ENCODE data around the gene POLR2L. TPM values are rescaled to one million over a fixed set of nuclear protein-coding genes. Genes with fewer than 3 reads are reported as not detected.

POLR2L gene
- polyA plus RNA-seq, 1 donor: 87.5 TPM

DNA sequence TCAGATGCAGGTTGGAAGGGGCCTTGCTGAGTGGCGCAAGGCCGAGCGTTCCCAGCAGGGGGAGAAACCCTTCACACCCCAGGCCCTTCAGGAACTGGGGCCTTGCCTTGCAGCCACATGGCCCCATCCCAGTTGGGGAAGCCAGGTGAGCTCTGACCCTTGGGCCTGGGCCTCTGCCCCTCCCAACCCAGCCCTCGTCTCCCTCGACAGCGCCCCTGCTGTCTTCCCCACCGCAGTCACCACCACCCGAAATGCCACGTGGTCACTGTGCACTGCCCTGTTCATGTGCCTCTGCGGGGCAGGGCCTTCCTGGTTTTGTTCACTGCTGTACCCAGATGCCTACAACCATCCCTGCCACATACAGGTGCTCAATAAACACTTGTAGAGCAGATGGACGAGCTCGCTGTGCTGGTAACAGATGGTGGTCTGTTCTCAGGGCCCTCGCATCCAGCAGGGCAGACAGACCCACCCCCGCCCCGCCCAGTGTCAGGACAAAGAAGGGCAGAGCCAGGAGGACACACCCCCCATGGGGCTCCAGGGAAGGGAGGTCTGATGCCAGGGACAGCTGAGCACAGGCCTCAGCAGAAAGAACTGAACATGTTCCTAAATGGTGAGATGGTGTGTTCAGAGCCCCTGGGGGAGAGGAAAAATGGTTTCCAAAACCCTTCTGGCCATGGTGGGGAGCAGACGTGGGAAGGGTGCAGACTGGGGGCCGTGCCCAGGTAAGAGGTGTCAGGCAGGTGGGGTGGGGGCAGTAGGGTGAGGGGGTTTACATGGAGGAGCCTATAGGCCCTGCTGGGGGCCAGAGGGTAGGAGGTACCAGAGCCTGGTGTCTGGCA is 3.7 kb downstream of the POLR2L start:
- DNase-seq: peak; percentile 68 to 82
- Histone ChIP-seq H3K27ac (ENCODE audit: low read length) (peak overlapping the region; percentile 61), H3K9me3 (ENCODE audit: control insufficient read depth, low read depth, low read length) (peaks cover 3% of the 10 kb centered on the region), H3K4me3 (ENCODE audit: low read length) (no peak overlapping the region), H3K27me3 (ENCODE audit: control insufficient read depth, insufficient read depth, low read length) (peaks cover 7% of the 10 kb centered on the region), H3K4me1 (ENCODE audit: control insufficient read depth, insufficient read depth, low read length) (peaks cover 56% of the 10 kb centered on the region), H3K36me3 (ENCODE audit: control insufficient read depth, insufficient read depth, low read length) (peaks cover 56% of the 10 kb centered on the region)
- no CpG with 5 or more reads among the region's 17 CpGs for WGBS (ENCODE audit: insufficient coverage, low lambda C conversion rate)

DNA sequence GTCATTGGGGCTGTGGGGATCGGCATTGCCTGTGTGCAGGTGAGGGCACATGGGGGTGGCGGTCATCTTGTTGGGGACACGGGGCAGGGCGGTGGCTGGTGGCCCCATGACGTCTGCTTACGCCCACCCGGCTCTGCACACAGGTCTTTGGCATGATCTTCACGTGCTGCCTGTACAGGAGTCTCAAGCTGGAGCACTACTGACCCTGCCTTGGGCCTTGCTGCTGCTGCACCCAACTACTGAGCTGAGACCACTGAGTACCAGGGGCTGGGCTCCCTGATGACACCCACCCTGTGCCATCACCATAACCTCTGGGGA is 4.4 kb downstream of the POLR2L start:
- no peaks in the 10 kb centered on the region for H3K9me3 ChIP-seq (ENCODE audit: control insufficient read depth, low read depth, low read length)
- DNase-seq: no peak
- no peak overlapping the region for H3K4me3 ChIP-seq (ENCODE audit: low read length)
- H3K4me1 ChIP-seq (ENCODE audit: control insufficient read depth, insufficient read depth, low read length): peaks cover 51% of the 10 kb centered on the region
- no CpG with 5 or more reads among the region's 8 CpGs for WGBS (ENCODE audit: insufficient coverage, low lambda C conversion rate)
- peak overlapping the region; percentile 13 for H3K27ac ChIP-seq (ENCODE audit: low read length)
- peaks cover 56% of the 10 kb centered on the region for H3K36me3 ChIP-seq (ENCODE audit: control insufficient read depth, insufficient read depth, low read length)
- no peaks in the 10 kb centered on the region for H3K27me3 ChIP-seq (ENCODE audit: control insufficient read depth, insufficient read depth, low read length)

DNA sequence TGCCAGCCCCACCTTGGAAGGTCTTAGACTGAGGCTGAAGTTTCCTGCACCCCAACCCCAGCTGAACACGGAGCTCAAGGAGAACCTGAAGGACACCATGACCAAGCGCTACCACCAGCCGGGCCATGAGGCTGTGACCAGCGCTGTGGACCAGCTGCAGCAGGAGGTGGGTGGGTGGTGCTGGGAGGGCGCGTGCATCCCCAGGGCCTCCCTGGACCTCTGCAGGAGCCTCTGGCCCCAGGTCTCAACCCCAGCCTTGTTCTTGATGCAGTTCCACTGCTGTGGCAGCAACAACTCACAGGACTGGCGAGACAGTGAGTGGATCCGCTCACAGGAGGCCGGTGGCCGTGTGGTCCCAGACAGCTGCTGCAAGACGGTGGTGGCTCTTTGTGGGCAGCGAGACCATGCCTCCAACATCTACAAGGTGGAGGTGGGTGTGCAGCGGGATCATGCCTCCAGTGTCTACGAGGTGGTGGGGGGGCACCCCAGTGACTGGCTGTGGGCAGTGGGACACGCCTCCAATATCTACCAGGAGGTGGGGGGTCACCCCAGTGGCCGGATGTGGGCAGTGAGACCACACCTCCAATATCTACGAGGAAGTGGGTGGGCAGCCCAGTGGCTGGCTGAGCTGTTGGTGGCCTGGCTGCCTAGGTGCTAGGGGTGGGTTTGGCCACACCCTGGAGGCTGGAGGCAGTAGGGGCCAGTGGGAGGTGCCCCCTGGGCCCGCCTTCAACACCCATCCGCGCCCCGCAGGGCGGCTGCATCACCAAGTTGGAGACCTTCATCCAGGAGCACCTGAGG is 4.9 kb downstream of the POLR2L start:
- peaks cover 53% of the 10 kb centered on the region for H3K4me1 ChIP-seq (ENCODE audit: control insufficient read depth, insufficient read depth, low read length)
- WGBS (ENCODE audit: insufficient coverage, low lambda C conversion rate): no CpG with 5 or more reads among the region's 22 CpGs
- no peak for DNase-seq
- H3K27me3 ChIP-seq (ENCODE audit: control insufficient read depth, insufficient read depth, low read length): no peaks in the 10 kb centered on the region
- peaks cover 56% of the 10 kb centered on the region for H3K36me3 ChIP-seq (ENCODE audit: control insufficient read depth, insufficient read depth, low read length)
- H3K9me3 ChIP-seq (ENCODE audit: control insufficient read depth, low read depth, low read length): no peaks in the 10 kb centered on the region
- no peak overlapping the region for H3K27ac ChIP-seq (ENCODE audit: low read length)
- H3K4me3 ChIP-seq (ENCODE audit: low read length): no peak overlapping the region

DNA sequence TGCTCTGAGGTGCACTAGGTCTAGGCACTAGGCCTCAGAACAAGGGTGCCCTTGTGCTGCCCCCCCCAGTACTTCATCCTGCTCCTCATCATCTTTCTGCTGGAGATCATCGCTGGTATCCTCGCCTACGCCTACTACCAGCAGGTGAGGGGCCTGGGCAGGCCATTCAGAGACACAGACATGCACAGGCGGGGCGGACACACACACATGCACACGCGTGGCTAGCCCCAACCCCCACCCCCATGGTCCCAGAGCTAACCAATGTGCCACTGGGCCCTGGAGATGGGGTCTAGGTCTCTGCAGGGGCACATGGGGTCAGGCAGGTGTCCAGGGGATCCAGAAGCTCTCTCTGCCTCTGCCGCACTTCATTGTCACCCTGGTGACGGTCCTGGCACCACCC is 5.6 kb downstream of the POLR2L start:
- Histone ChIP-seq H3K9me3 (ENCODE audit: control insufficient read depth, low read depth, low read length) (no peaks in the 10 kb centered on the region), H3K27ac (ENCODE audit: low read length) (no peak overlapping the region), H3K4me1 (ENCODE audit: control insufficient read depth, insufficient read depth, low read length) (peaks cover 60% of the 10 kb centered on the region), H3K27me3 (ENCODE audit: control insufficient read depth, insufficient read depth, low read length) (peaks cover 6% of the 10 kb centered on the region), H3K36me3 (ENCODE audit: control insufficient read depth, insufficient read depth, low read length) (peaks cover 56% of the 10 kb centered on the region), H3K4me3 (ENCODE audit: low read length) (no peak overlapping the region)
- no peak for DNase-seq
- no CpG with 5 or more reads among the region's 9 CpGs for WGBS (ENCODE audit: insufficient coverage, low lambda C conversion rate)

DNA sequence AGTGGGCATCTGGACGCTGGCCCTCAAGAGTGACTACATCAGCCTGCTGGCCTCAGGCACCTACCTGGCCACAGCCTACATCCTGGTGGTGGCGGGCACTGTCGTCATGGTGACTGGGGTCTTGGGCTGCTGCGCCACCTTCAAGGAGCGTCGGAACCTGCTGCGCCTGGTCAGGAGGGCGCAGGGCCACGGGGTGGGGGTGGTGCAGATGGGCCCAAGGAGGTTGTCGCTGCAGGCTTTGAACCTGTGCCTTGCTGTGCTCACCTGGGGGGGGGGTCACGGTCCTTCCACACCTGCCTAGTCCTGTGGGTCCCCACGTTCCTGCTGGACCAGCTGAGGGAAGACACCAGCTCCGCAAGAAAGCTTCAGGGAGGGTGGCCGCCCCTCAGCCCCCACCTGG is 6.1 kb downstream of the POLR2L start:
- no peak for DNase-seq
- Histone ChIP-seq H3K4me3 (ENCODE audit: low read length) (no peak overlapping the region), H3K27me3 (ENCODE audit: control insufficient read depth, insufficient read depth, low read length) (peaks cover 10% of the 10 kb centered on the region), H3K36me3 (ENCODE audit: control insufficient read depth, insufficient read depth, low read length) (peaks cover 56% of the 10 kb centered on the region), H3K9me3 (ENCODE audit: control insufficient read depth, low read depth, low read length) (no peaks in the 10 kb centered on the region), H3K27ac (ENCODE audit: low read length) (no peak overlapping the region), H3K4me1 (ENCODE audit: control insufficient read depth, insufficient read depth, low read length) (peaks cover 61% of the 10 kb centered on the region)
- WGBS (ENCODE audit: insufficient coverage, low lambda C conversion rate): no CpG with 5 or more reads among the region's 14 CpGs

DNA sequence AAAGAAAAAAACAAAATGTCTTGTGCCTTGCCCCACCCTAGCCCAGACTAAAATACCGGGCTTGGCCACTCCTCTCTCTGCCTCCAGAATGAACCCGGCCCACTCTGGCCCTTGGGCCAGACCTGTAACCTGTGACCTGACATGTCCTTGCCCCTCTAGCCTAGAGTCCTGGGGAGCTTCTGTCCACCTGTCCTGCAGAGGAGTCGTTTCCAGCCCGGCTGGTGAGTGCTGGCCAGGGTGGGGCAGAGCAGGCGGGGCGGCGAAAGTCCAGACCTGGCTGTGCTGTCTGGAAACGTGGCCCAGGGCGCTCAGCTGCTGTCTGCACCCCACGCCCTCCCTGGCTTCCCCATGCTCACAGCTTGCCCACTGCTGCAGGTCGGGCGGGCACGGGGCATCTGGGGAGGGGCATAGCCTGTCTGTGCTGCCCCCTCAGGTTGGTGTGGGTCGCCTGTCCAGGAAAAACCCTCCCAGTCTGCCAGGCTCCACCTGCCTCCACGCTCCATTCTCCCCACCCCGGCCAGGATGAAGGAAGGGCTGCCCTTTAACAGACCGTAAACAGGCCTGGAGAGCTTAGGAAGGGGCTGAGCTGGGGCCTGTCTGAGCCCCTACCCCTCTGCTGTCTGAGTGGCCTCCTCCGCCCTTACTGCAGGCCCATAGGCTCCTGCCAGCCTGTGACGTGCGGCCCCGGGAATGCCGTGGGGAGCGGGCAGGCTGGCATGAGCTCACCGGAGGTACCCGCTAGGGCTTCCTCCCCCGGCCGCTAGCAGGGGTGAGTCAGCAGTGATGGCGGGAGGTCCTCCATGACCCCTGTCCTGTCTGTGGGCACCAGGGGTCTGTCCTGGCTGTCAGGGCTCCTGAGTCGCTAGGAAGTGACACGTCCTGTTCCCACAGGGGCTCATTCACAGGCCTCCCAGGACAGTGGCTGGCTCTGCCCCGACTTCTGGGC is 7.7 kb downstream of the POLR2L start:
- H3K27ac ChIP-seq (ENCODE audit: low read length): peak overlapping the region; percentile 89
- peaks cover 27% of the 10 kb centered on the region for H3K27me3 ChIP-seq (ENCODE audit: control insufficient read depth, insufficient read depth, low read length)
- H3K4me3 ChIP-seq (ENCODE audit: low read length): peak overlapping the region; percentile 85
- WGBS (ENCODE audit: insufficient coverage, low lambda C conversion rate): no CpG with 5 or more reads among the region's 31 CpGs
- H3K4me1 ChIP-seq (ENCODE audit: control insufficient read depth, insufficient read depth, low read length): peaks cover 69% of the 10 kb centered on the region
- no peaks in the 10 kb centered on the region for H3K9me3 ChIP-seq (ENCODE audit: control insufficient read depth, low read depth, low read length)
- peak; percentile 79 to 87 for DNase-seq
- H3K36me3 ChIP-seq (ENCODE audit: control insufficient read depth, insufficient read depth, low read length): peaks cover 41% of the 10 kb centered on the region

DNA sequence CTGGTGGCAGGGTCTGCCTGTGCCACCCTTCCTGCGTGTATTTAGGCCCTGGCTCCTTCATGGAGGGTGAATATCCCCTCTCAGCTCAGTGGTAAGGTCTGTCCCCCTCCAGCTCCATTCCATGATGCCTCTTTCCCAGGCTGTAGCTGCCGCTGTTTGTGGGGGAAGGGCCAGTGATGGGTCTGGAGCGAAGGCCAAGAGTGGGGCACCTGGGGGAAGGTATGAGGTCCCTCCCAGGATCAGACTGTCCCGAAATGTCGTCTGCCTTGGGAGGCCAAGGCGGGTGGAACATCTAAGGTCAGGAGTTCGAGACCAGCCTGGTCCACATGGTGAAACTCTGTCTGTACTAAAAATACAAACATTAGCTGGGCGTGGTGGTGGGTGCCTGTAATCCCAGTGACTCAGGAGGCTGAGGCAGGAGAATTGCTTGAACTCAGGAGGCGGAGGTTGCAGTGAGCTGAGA is 8.4 kb downstream of the POLR2L start:
- DNase-seq: peak; percentile 79 to 87
- no CpG with 5 or more reads among the region's 9 CpGs for WGBS (ENCODE audit: insufficient coverage, low lambda C conversion rate)
- peaks cover 69% of the 10 kb centered on the region for H3K4me1 ChIP-seq (ENCODE audit: control insufficient read depth, insufficient read depth, low read length)

DNA sequence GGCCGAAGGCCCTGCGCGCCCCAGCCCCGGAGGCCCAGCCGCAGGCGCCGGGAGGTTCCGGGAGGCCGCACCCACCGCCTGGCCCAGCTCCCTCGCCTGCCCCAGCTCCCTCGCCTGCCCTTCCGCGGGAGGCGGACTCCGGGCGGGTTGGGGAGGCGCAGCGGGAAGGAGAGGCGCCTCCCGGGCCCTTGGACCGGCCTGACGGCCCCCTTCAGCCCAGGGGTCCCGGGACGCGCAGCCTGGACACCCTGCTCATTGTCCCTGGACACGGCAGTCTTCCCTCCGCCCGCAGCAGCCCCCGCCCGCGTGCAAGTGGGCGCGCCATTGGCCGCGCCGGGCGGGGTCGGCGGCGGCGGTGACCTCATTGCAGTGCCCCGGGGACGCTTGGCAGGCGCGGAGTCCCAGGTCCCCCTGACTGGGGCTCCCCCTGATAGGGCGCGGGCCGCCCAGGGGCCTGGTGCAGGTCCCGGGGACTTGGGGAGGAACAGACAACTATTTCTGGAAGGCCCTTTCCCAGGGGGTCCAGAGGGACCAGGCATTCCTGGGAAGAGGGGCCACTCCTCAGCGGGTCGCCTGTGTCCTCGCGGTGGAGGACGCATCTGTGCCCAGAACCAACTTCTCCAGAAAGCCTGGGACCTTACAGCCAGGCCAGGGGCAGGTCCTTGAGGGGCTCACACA is 9.1 kb downstream of the POLR2L start:
- H3K4me1 ChIP-seq (ENCODE audit: control insufficient read depth, insufficient read depth, low read length): peaks cover 69% of the 10 kb centered on the region
- DNase-seq: peak; percentile 70 to 89
- no peaks in the 10 kb centered on the region for H3K9me3 ChIP-seq (ENCODE audit: control insufficient read depth, low read depth, low read length)
- H3K27ac ChIP-seq (ENCODE audit: low read length): peak overlapping the region; percentile 89
- H3K27me3 ChIP-seq (ENCODE audit: control insufficient read depth, insufficient read depth, low read length): peaks cover 41% of the 10 kb centered on the region
- no CpG with 5 or more reads among the region's 55 CpGs for WGBS (ENCODE audit: insufficient coverage, low lambda C conversion rate)
- H3K4me3 ChIP-seq (ENCODE audit: low read length): peak overlapping the region; percentile 85
- peaks cover 28% of the 10 kb centered on the region for H3K36me3 ChIP-seq (ENCODE audit: control insufficient read depth, insufficient read depth, low read length)

More for the DNA sequence above, 8.4 kb downstream of the POLR2L start:
- Histone ChIP-seq H3K4me3 (ENCODE audit: low read length) (peak overlapping the region; percentile 85), H3K27ac (ENCODE audit: low read length) (peak overlapping the region; percentile 89), H3K27me3 (ENCODE audit: control insufficient read depth, insufficient read depth, low read length) (peaks cover 34% of the 10 kb centered on the region), H3K9me3 (ENCODE audit: control insufficient read depth, low read depth, low read length) (no peaks in the 10 kb centered on the region), H3K36me3 (ENCODE audit: control insufficient read depth, insufficient read depth, low read length) (peaks cover 33% of the 10 kb centered on the region)

DNA sequence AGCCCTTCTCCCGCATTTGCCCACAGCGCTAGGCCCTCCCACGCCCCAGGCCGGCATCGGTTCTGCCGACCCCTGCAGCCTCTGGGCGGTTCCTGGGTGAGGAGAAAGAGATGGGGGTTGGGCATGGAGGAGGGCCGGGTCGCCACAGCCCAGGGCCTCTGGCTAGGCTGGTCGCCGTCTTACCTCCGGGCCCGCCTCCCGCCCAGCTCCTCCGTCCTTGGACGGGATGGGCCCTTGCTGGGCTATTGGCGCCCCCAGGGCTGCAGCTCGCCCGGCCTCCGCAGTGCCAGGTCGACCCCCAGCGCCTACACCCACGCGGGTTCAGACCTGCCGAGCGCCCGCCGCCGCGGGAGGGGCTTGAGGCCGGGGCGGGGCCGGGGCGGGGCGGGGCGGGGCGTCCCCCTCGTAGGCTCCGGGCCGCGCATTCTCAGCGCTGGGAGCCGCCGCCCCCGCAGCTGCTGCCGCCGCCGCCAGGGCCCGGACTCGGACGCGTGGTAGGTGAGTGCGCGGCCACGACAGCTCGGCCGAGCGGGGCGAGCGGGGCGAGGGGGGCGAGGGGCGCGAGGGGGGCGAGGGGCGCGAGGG is 9.7 kb downstream of the POLR2L start, which contains the start of gene CD151:
Gene CD151 (plus strand): TSS at position 424 of the 585 bp plus-strand sequence. CDS start 3,118 bp downstream, outside the sequence.
- H3K4me1 ChIP-seq (ENCODE audit: control insufficient read depth, insufficient read depth, low read length): peaks cover 69% of the 10 kb centered on the region
- peak in 1 of 2 donors; percentile 73 for DNase-seq
- WGBS (ENCODE audit: insufficient coverage, low lambda C conversion rate): no CpG with 5 or more reads among the region's 67 CpGs
- H3K27me3 ChIP-seq (ENCODE audit: control insufficient read depth, insufficient read depth, low read length): peaks cover 41% of the 10 kb centered on the region
- peaks cover 22% of the 10 kb centered on the region for H3K36me3 ChIP-seq (ENCODE audit: control insufficient read depth, insufficient read depth, low read length)
- peak within 1 kb of the TSS; percentile 85 for H3K4me3 ChIP-seq (ENCODE audit: low read length)
- peak within 1 kb of the TSS; percentile 89 for H3K27ac ChIP-seq (ENCODE audit: low read length)
- no peaks in the 10 kb centered on the region for H3K9me3 ChIP-seq (ENCODE audit: control insufficient read depth, low read depth, low read length)

All from large intestine (tissue), 3 donors.